Measurements from ENCODE around the gene IRS2. TPM values are rescaled to one million over a fixed set of nuclear protein-coding genes. Genes with fewer than 3 reads are reported as not detected.

Gene IRS2
- total RNA-seq, 1 donor from 2014 or later, result 20.1 TPM

GRCh38 chr13:109748677-109749076, 37.7 kb downstream of the IRS2 start:
- FAIRE-seq, result no peak

GRCh38 chr13:109747524-109747923, 38.9 kb downstream of the IRS2 start:
- Histone ChIP-seq H3K4me3 (ENCODE audit: insufficient read depth, low read depth, low read length) (no peak overlapping the region), H3K27ac (ENCODE audit: low read depth, low read length) (no peak overlapping the region), H3K4me2 (ENCODE audit: low read length) (no peak overlapping the region), H3K9me3 (ENCODE audit: insufficient read depth, low read depth, low read length) (no peaks in the 10 kb centered on the region), H2AFZ (ENCODE audit: low read depth, low read length) (no peak overlapping the region), H3K36me3 (ENCODE audit: insufficient read depth, low read length) (no peaks in the 10 kb centered on the region), H3K9ac (ENCODE audit: low read length) (no peak overlapping the region), H3K4me1 (ENCODE audit: insufficient read depth, low read length) (peaks cover 12% of the 10 kb centered on the region), H3K27me3 (ENCODE audit: insufficient read depth, low read length) (no peaks in the 10 kb centered on the region), H3K79me2 (ENCODE audit: insufficient read depth, low read length) (no peaks in the 10 kb centered on the region), H4K20me1 (ENCODE audit: insufficient read depth, low read length) (no peaks in the 10 kb centered on the region)
- no peaks in the 10 kb centered on the region for H3K27me3 Mint-ChIP-seq (ENCODE audit: low read depth, unreplicated experiment)
- no peak for DNase-seq (ENCODE audit: low read depth)
- FAIRE-seq, result no peak
- H3K9me3 Mint-ChIP-seq (ENCODE audit: unreplicated experiment), result no peaks in the 10 kb centered on the region
- H3K36me3 Mint-ChIP-seq (ENCODE audit: low read depth, unreplicated experiment), result peaks cover 9% of the 10 kb centered on the region
- TF ChIP-seq CTCF (IDR thresholded peaks at IDR 0.05; ENCODE audit: insufficient read depth, low read depth, low read length), result no peak
- H3K27ac Mint-ChIP-seq (ENCODE audit: unreplicated experiment), result no peak overlapping the region
- no peak overlapping the region for H3K4me3 Mint-ChIP-seq (ENCODE audit: unreplicated experiment)
- peaks cover 14% of the 10 kb centered on the region for H3K4me1 Mint-ChIP-seq (ENCODE audit: low read depth, unreplicated experiment)

More at GRCh38 chr13:109748677-109749076, 37.7 kb downstream of the IRS2 start:
- Mint-ChIP-seq H3K27ac (ENCODE audit: unreplicated experiment) (no peak overlapping the region), H3K27me3 (ENCODE audit: low read depth, unreplicated experiment) (no peaks in the 10 kb centered on the region), H3K4me1 (ENCODE audit: low read depth, unreplicated experiment) (peaks cover 11% of the 10 kb centered on the region), H3K4me3 (ENCODE audit: unreplicated experiment) (no peak overlapping the region), H3K36me3 (ENCODE audit: low read depth, unreplicated experiment) (peaks cover 12% of the 10 kb centered on the region), H3K9me3 (ENCODE audit: unreplicated experiment) (no peaks in the 10 kb centered on the region)
- Histone ChIP-seq H3K36me3 (ENCODE audit: insufficient read depth, low read length) (no peaks in the 10 kb centered on the region), H3K27ac (ENCODE audit: low read depth, low read length) (no peak overlapping the region), H2AFZ (ENCODE audit: low read depth, low read length) (no peak overlapping the region), H3K4me1 (ENCODE audit: insufficient read depth, low read length) (peaks cover 11% of the 10 kb centered on the region), H3K9me3 (ENCODE audit: insufficient read depth, low read depth, low read length) (no peaks in the 10 kb centered on the region), H3K9ac (ENCODE audit: low read length) (no peak overlapping the region), H3K4me2 (ENCODE audit: low read length) (no peak overlapping the region), H3K79me2 (ENCODE audit: insufficient read depth, low read length) (no peaks in the 10 kb centered on the region), H3K4me3 (ENCODE audit: insufficient read depth, low read depth, low read length) (no peak overlapping the region), H3K27me3 (ENCODE audit: insufficient read depth, low read length) (no peaks in the 10 kb centered on the region), H4K20me1 (ENCODE audit: insufficient read depth, low read length) (no peaks in the 10 kb centered on the region)
- DNase-seq (ENCODE audit: low read depth), result no peak
- TF ChIP-seq EZH2 (IDR thresholded peaks at IDR 0.05; ENCODE audit: insufficient read depth, low read length), result no peak
- TF ChIP-seq CTCF (IDR thresholded peaks at IDR 0.05; ENCODE audit: insufficient read depth, low read depth, low read length), result no peak

- no peaks in the 10 kb centered on the region for H3K79me2 ChIP-seq (ENCODE audit: insufficient read depth, low read length)
- TF ChIP-seq CTCF (IDR thresholded peaks at IDR 0.05; ENCODE audit: insufficient read depth, low read depth, low read length) (no peak), EZH2 (IDR thresholded peaks at IDR 0.05; ENCODE audit: insufficient read depth, low read length) (no peak)
- Mint-ChIP-seq H3K4me1 (ENCODE audit: low read depth, unreplicated experiment) (peaks cover 12% of the 10 kb centered on the region), H3K27me3 (ENCODE audit: low read depth, unreplicated experiment) (no peaks in the 10 kb centered on the region), H3K4me3 (ENCODE audit: unreplicated experiment) (no peak overlapping the region), H3K27ac (ENCODE audit: unreplicated experiment) (no peak overlapping the region), H3K36me3 (ENCODE audit: low read depth, unreplicated experiment) (no peaks in the 10 kb centered on the region), H3K9me3 (ENCODE audit: unreplicated experiment) (no peaks in the 10 kb centered on the region)
- H3K9me3 ChIP-seq (ENCODE audit: insufficient read depth, low read depth, low read length), result no peaks in the 10 kb centered on the region
- no peaks in the 10 kb centered on the region for H4K20me1 ChIP-seq (ENCODE audit: insufficient read depth, low read length)
- H2AFZ ChIP-seq (ENCODE audit: low read depth, low read length), result no peak overlapping the region
- no peak overlapping the region for H3K4me3 ChIP-seq (ENCODE audit: insufficient read depth, low read depth, low read length)
- peaks cover 12% of the 10 kb centered on the region for H3K4me1 ChIP-seq (ENCODE audit: insufficient read depth, low read length)
- H3K27ac ChIP-seq (ENCODE audit: low read depth, low read length), result no peak overlapping the region
- H3K27me3 ChIP-seq (ENCODE audit: insufficient read depth, low read length), result no peaks in the 10 kb centered on the region
- FAIRE-seq (no peak), DNase-seq (ENCODE audit: low read depth) (no peak)
- H3K9ac ChIP-seq (ENCODE audit: low read length), result no peak overlapping the region
- no peaks in the 10 kb centered on the region for H3K36me3 ChIP-seq (ENCODE audit: insufficient read depth, low read length)
- no peak overlapping the region for H3K4me2 ChIP-seq (ENCODE audit: low read length)
Measured at GRCh38 chr13:109746364-109746763, 40.0 kb downstream of the IRS2 start.

Data from astrocyte (in vitro differentiated cells and primary cell).